HG02588 (cell line): Measurements from ENCODE around the gene MSRB2.
A peak's percentile ranks its signal among the peaks of the same experiment; 100 is the strongest.
"Not testable (repeated sequence)": the region's sequence is repeated elsewhere in the genome, so short reads cannot be mapped to it uniquely, and the experiment has no call there.

ENCODE experiments used
- ATAC-seq: cut with Tn5 transposase; IDR thresholded peaks from one replicate; pipeline ENCODE4 v1.9.1; 2021; ENCODE audit warnings: mild to moderate bottlenecking, moderate library complexity; ENCODE audit not compliant: unreplicated experiment

The MSRB2 gene

DNA sequence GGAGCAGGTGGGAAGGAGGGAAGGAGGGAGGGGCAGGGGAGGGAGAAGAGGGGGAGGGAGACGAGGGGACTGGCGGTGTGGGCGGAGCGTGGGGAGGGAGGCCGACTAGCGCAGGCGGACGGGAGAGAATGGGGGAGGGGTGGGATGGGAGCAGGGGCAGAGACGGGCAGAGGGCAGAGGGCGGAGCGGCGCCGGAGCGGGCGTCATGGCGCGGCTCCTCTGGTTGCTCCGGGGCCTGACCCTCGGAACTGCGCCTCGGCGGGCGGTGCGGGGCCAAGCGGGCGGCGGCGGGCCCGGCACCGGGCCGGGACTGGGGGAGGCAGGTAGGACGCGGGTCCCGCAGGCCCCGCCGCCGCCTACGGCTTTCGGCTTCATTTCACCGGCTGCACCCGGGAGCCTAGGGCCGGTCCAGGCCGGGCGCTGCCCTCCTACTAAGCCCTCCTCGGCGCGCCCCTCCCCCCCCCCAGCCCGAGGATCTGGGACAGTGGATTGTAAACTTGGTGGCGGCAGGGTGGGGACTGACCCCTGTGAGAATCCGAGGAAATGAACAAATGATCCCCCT, at the start of gene MSRB2:
TSS of gene MSRB2 (plus strand) at position 176 of the 562 bp plus-strand sequence. CDS start at position 206, 30 bp downstream.
- peak; percentile 83 for ATAC-seq

- no peak for ATAC-seq
These were observed 49.4 kb upstream of the MSRB2 start for GRCh38 chr10:23046027-23046426.

GRCh38 chr10:23047201-23048050, 48.0 kb upstream of the MSRB2 start:
- no peak for ATAC-seq

DNA sequence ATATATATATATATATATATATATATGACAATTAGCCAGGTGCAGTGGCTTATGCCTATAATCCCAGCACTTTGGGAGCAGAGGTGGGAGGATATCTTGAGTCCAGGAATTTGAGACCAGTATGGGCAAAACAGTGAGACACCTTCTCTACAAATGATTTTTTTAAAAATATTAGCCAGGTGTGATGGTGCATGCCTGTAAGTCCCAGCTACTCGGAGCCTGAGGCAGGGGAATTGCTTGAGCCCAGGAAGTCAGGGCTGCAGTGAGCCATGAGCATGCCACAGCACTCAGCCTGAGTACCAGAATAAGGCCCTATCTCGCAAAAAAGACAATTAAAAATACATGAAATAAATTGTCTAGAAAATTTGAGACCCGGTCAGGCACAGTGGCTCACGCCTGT, 47.2 kb upstream of the MSRB2 start:
- ATAC-seq = no peak

- no peak for ATAC-seq
These were observed 44.1 kb upstream of the MSRB2 start for GRCh38 chr10:23051278-23051677.

- no peak for ATAC-seq
These were observed 43.5 kb upstream of the MSRB2 start for GRCh38 chr10:23051855-23052331.

DNA sequence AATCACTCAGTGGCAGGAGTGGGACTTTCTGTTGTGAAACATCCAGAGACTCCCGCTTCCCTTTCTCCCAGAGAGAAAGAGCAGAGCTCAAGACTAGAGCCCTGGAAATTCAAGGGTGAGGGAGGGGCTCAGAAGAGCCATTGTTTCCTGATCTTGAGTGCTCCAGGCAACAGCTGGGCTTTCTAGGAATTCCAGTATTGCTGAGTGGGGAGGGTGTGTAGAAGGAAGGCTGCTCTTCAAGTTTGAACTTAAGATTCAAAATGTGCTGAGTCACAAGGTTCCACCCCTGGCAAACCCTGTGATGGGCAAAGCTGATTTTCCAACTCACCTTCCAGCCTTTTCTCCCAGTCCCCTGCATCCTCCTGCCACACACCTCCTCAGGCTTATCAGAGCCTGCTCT, 42.3 kb upstream of the MSRB2 start:
- no peak for ATAC-seq

- ATAC-seq = no peak
These were observed 39.8 kb upstream of the MSRB2 start for GRCh38 chr10:23055424-23056185.

DNA sequence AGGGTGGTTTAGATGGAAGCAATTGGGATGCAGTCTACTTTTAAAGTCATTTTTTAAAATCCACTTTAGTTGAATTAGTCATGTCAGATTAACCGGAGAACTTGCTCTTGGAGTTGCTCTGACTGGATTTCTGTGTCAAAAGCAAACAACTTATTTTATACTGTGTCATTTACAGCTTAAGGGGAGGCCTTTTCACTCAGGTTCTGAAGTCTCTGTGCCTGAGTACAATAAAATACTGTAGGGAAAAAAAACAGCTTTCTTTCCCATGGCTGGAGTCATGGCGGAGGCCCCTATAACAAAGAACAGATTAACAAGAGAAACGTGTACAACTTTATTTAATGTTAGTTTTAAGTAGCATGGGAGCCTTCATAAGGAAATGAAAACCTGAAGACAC, 39.2 kb upstream of the MSRB2 start:
- ATAC-seq = no peak

DNA sequence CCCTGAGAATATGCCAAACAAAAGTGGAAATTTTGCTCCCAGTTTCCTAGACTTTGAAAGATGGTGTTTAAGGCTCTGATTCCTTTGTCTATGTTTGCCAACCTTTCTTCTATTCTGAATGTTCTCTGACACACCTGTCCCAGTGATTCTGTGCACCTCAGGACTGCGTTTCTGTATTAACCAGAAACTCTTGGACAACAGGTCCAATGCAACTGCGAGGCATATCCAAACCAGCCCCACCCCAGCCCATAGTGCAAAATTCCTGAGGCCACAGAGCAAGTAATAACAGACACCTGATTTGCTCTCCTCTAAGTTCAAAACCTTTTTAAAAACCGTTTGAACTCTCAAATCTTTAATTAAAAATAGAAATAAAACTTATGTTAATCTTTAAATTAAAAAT, 37.0 kb upstream of the MSRB2 start:
- no peak for ATAC-seq

GRCh38 chr10:23060918-23061317, 34.5 kb upstream of the MSRB2 start:
- ATAC-seq = no peak

DNA sequence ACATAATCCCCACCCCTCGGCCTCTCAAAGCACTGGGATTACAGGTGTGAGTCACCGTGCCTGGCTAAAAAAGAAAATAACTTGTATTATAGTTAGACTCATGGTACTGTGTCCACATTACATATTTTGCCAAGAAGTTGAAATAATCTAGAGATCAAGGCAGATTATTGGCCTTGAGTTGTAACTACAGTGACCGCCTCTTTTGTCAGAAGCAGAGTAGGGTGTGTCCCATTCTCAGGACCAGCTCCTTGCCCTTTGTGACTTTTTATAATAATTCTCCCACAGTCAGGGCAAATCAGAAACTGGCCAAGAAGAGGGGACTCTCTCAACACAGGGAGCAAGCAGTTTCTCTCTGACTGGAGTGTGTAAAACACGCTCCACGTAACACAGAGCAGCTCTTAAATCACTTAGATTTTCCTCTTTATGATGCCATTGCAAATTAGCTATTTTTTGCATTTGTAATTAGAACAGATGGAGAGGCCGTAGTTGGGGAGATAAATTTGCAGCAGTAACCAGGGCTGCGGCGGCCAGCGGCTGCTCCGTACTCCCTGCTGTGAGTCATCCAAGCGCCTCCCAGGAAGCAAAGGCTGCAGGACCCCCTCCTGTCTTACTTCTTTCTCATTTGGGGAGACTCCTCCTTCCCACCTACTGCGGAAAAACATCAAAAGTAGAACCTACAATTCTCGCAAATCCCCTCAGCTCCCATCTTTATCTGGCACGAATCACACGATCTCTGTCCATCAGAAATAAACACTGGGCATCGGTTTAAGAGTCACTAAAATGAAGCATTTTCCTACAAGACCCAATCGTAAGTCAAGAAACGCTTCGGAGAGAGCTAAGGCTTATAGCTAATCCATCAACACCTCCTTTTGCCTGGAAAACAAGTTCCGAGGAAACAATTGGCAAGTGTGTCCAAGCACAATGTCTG, 32.1 kb upstream of the MSRB2 start:
- no peak for ATAC-seq

DNA sequence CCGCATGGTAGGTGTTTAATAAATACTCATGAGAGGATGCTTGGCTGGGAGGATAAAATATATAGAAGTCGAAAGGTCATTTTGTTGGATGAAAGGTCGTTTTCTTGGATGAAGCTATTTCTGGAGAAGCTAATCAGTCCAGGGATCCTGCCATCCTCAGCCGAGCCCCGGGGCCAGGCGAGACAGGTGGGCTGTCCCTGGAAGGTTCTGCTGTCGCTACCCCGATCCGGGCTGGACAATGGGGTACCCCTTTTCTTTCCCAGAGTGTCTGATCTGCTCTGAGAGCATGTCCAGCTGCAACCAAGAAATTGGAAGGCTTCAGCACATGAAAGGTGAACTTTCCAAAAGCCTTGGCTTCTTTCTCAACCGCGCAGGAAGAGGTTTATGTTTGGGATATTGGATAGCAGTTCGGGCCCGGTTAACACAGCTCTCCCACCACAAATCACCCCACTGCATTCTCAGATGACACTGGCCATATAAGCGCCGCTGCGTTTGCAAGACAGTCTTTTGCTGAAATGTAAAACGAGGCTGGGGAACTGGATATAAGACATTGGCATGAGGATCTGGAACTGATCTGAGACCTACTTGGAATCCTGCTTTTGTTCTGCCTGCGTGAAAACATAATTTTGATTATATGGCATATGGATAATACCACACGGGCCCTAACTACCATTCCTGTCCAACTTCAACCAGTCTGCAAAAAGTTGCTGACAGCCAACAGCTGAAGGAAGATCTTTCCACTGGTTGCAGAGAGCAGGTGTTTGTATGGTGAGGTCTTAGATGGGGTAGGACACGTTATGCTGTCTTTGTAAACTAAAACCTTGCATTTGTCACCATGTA, 31.2 kb upstream of the MSRB2 start:
- ATAC-seq = no peak

DNA sequence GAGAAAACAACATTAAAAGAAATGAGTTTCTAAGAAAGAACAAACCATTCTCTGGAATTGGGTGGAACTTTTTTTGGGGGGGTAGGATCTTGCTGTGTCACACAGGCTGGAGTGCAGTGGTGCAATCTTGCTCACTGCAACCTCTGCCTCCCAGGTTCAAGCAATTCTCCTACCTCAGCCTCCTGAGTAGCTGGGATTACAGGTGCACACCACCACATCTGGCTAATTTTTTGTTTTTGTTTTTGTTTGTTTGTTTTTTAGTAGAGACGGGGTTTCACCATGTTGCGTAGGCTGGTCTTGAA, 30.6 kb upstream of the MSRB2 start:
- ATAC-seq = not testable (repeated sequence)

DNA sequence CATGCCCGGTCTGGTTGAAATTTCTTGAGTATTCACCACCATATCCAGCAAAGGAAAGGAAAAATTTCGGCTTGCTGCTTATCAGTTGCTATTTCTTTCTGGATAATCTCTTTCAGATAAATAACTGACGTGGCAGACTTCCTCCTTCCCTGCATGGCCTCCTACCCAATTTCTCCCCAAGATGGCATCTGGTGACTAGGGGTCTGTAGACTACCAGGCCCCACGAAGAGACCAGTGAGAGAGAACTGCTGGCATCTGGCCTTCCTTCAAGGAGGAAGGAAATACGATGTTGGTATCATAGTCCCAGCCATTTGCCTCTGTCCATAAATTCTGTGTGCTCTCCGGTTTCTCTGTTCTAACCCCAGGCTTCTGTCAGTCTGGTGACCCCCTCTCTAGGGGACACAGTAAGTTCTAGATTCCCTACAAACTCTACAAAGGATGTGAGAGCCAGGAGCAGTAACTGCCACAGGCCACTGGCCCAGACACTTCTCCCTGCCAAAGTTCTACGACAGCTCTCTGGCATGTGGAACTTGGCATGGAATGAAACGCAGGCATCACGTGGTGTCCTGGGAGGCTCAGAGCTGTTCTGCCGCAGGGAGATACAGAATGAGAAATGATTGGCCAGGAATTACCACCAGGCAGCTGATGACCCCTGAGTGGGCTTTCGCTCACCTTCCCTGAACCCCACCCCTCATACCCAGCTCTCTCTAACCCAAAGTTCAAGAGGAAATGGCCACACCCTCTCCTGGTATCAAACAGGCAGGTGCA, 30.0 kb upstream of the MSRB2 start:
- no peak for ATAC-seq

DNA sequence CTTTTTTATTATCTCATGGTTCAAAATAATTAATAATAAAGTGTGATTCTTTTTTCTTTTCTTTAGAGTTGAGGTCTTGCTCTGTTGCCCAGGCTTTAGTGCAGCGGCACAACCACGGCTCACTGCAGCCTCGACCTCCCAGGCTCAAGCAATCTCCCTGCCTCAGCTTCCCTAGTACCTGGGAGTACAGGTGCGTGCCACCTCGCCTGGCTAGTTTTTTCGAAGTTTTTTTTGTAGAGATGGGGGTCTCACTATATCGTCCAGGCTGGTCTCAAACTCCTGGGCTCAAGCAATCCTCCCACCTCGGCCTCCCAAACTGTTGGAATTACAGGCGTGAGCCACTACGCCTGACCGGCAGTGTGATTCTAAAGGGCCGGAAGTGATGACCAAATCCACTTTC, 28.0 kb upstream of the MSRB2 start:
- no peak for ATAC-seq

- ATAC-seq = no peak
These were observed 27.2 kb upstream of the MSRB2 start for GRCh38 chr10:23067939-23068775.
